ENCODE measurements around the gene MEIOC. TPM values are rescaled to one million over a fixed set of nuclear protein-coding genes. Genes with fewer than 3 reads are reported as not detected.

Gene MEIOC
- total RNA-seq, 1 experiment from 2014 or later = not detected

DNA sequence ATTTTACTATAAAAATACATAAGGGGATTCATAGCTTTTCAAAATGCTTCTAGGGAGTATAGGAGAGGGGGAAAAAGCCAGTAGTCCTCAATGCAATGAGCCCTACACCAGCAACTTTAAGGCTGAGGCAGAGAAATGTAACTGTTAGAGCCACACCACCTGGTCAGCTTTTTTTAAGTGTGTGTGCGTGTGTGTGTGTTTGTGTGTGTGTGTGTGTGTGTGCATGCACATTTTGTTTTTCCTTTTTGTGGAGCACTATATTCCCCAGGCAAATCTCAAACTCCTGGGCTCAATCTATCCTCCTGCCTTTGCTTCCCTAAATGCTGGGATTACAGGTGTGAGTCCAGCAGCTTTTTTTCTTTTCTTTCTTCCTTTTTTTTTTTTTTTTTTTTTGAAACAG is 2.3 kb upstream of the MEIOC start:
- Histone ChIP-seq H3K9ac (ENCODE audit: low read length) (no peak overlapping the region), H3K27me3 (ENCODE audit: low read length) (no peaks in the 10 kb centered on the region), H3K9me2 (replicated peaks; ENCODE audit: insufficient read depth, low read length) (no peaks in the 10 kb centered on the region), H3K9me3 (ENCODE audit: low read length) (no peaks in the 10 kb centered on the region), H4K20me1 (ENCODE audit: insufficient read depth, low read depth, low read length) (no peaks in the 10 kb centered on the region), H2AFZ (ENCODE audit: low read length) (no peak overlapping the region), H3K36me3 (ENCODE audit: insufficient read depth, low read length) (no peaks in the 10 kb centered on the region), H3K4me2 (ENCODE audit: low read depth, low read length, poor library complexity, severe bottlenecking) (no peak overlapping the region), H3K27ac (ENCODE audit: low read length) (no peak overlapping the region), H3K4me1 (ENCODE audit: low read length) (no peaks in the 10 kb centered on the region), H3K79me2 (ENCODE audit: low read length) (no peaks in the 10 kb centered on the region), H3K4me3 (ENCODE audit: low read length) (no peak overlapping the region)
- no peak for DNase-seq

DNA sequence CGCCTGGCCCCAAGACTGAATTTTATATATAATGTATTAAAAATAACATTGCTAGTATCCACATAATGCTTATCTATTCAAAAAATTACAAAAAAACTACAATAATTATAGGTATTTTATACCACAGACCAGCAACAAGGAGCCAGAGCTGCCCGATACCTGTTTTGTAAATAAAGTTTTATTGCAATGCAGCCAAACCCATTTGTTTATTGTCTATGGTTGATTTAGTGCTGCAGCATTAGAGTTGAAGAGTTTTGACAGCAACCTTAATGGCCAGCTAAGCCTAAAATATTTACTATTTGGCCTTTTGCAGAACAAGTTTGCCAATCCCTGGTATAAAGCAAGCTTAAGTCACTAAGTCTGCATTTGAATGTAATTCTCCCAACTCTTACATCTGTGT is 5.6 kb downstream of the MEIOC start:
- Histone ChIP-seq H3K9me2 (replicated peaks; ENCODE audit: insufficient read depth, low read length) (no peaks in the 10 kb centered on the region), H3K36me3 (ENCODE audit: insufficient read depth, low read length) (no peaks in the 10 kb centered on the region), H3K27me3 (ENCODE audit: low read length) (no peaks in the 10 kb centered on the region), H2AFZ (ENCODE audit: low read length) (no peak overlapping the region), H3K9ac (ENCODE audit: low read length) (no peak overlapping the region), H3K4me1 (ENCODE audit: low read length) (peaks cover 6% of the 10 kb centered on the region), H3K27ac (ENCODE audit: low read length) (no peak overlapping the region), H4K20me1 (ENCODE audit: insufficient read depth, low read depth, low read length) (no peaks in the 10 kb centered on the region), H3K4me3 (ENCODE audit: low read length) (no peak overlapping the region), H3K79me2 (ENCODE audit: low read length) (no peaks in the 10 kb centered on the region), H3K9me3 (ENCODE audit: low read length) (no peaks in the 10 kb centered on the region), H3K4me2 (ENCODE audit: low read depth, low read length, poor library complexity, severe bottlenecking) (no peak overlapping the region)
- DNase-seq = no peak

- H3K79me2 ChIP-seq (ENCODE audit: low read length) = no peaks in the 10 kb centered on the region
- no peaks in the 10 kb centered on the region for H3K9me2 ChIP-seq (replicated peaks; ENCODE audit: insufficient read depth, low read length)
- H3K4me1 ChIP-seq (ENCODE audit: low read length) = peaks cover 6% of the 10 kb centered on the region
- H2AFZ ChIP-seq (ENCODE audit: low read length) = no peak overlapping the region
- no peaks in the 10 kb centered on the region for H3K36me3 ChIP-seq (ENCODE audit: insufficient read depth, low read length)
- no peak overlapping the region for H3K4me3 ChIP-seq (ENCODE audit: low read length)
- H3K9me3 ChIP-seq (ENCODE audit: low read length) = no peaks in the 10 kb centered on the region
- no peak overlapping the region for H3K27ac ChIP-seq (ENCODE audit: low read length)
- no peaks in the 10 kb centered on the region for H4K20me1 ChIP-seq (ENCODE audit: insufficient read depth, low read depth, low read length)
- H3K4me2 ChIP-seq (ENCODE audit: low read depth, low read length, poor library complexity, severe bottlenecking) = no peak overlapping the region
- no peaks in the 10 kb centered on the region for H3K27me3 ChIP-seq (ENCODE audit: low read length)
- no peak overlapping the region for H3K9ac ChIP-seq (ENCODE audit: low read length)
- DNase-seq = no peak
Observed at GRCh38 chr17:44663095-44663494, 6.8 kb downstream of the MEIOC start.

- no peak for DNase-seq
- Histone ChIP-seq H3K79me2 (ENCODE audit: low read length) (no peaks in the 10 kb centered on the region), H3K27ac (ENCODE audit: low read length) (no peak overlapping the region), H3K27me3 (ENCODE audit: low read length) (no peaks in the 10 kb centered on the region), H3K4me1 (ENCODE audit: low read length) (peaks cover 6% of the 10 kb centered on the region), H3K4me2 (ENCODE audit: low read depth, low read length, poor library complexity, severe bottlenecking) (no peak overlapping the region), H3K9me2 (replicated peaks; ENCODE audit: insufficient read depth, low read length) (no peaks in the 10 kb centered on the region), H3K9me3 (ENCODE audit: low read length) (no peaks in the 10 kb centered on the region), H3K4me3 (ENCODE audit: low read length) (no peak overlapping the region), H2AFZ (ENCODE audit: low read length) (no peak overlapping the region), H3K36me3 (ENCODE audit: insufficient read depth, low read length) (no peaks in the 10 kb centered on the region), H3K9ac (ENCODE audit: low read length) (no peak overlapping the region), H4K20me1 (ENCODE audit: insufficient read depth, low read depth, low read length) (no peaks in the 10 kb centered on the region)
Observed at GRCh38 chr17:44664867-44665266, 8.6 kb downstream of the MEIOC start.

- no peak for DNase-seq
- H2AFZ ChIP-seq (ENCODE audit: low read length) = no peak overlapping the region
- no peaks in the 10 kb centered on the region for H4K20me1 ChIP-seq (ENCODE audit: insufficient read depth, low read depth, low read length)
- no peak overlapping the region for H3K9ac ChIP-seq (ENCODE audit: low read length)
- H3K27me3 ChIP-seq (ENCODE audit: low read length) = no peaks in the 10 kb centered on the region
- no peaks in the 10 kb centered on the region for H3K9me3 ChIP-seq (ENCODE audit: low read length)
- no peaks in the 10 kb centered on the region for H3K79me2 ChIP-seq (ENCODE audit: low read length)
- no peak overlapping the region for H3K4me2 ChIP-seq (ENCODE audit: low read depth, low read length, poor library complexity, severe bottlenecking)
- H3K27ac ChIP-seq (ENCODE audit: low read length) = no peak overlapping the region
- no peaks in the 10 kb centered on the region for H3K36me3 ChIP-seq (ENCODE audit: insufficient read depth, low read length)
- no peak overlapping the region for H3K4me3 ChIP-seq (ENCODE audit: low read length)
- peaks cover 6% of the 10 kb centered on the region for H3K4me1 ChIP-seq (ENCODE audit: low read length)
- no peaks in the 10 kb centered on the region for H3K9me2 ChIP-seq (replicated peaks; ENCODE audit: insufficient read depth, low read length)
Observed at GRCh38 chr17:44666006-44666405, 9.7 kb downstream of the MEIOC start.

- Histone ChIP-seq H3K79me2 (ENCODE audit: low read length) (no peaks in the 10 kb centered on the region), H3K4me1 (ENCODE audit: low read length) (no peaks in the 10 kb centered on the region), H3K27me3 (ENCODE audit: low read length) (no peaks in the 10 kb centered on the region), H3K4me2 (ENCODE audit: low read depth, low read length, poor library complexity, severe bottlenecking) (no peak overlapping the region), H3K9me3 (ENCODE audit: low read length) (no peaks in the 10 kb centered on the region), H4K20me1 (ENCODE audit: insufficient read depth, low read depth, low read length) (no peaks in the 10 kb centered on the region), H3K9me2 (replicated peaks; ENCODE audit: insufficient read depth, low read length) (no peaks in the 10 kb centered on the region), H3K4me3 (ENCODE audit: low read length) (no peak overlapping the region), H2AFZ (ENCODE audit: low read length) (no peak overlapping the region), H3K9ac (ENCODE audit: low read length) (no peak overlapping the region), H3K36me3 (ENCODE audit: insufficient read depth, low read length) (no peaks in the 10 kb centered on the region), H3K27ac (ENCODE audit: low read length) (no peak overlapping the region)
- peak; percentile 63 for DNase-seq
Observed at GRCh38 chr17:44672479-44673093, 16.3 kb downstream of the MEIOC start.

DNA sequence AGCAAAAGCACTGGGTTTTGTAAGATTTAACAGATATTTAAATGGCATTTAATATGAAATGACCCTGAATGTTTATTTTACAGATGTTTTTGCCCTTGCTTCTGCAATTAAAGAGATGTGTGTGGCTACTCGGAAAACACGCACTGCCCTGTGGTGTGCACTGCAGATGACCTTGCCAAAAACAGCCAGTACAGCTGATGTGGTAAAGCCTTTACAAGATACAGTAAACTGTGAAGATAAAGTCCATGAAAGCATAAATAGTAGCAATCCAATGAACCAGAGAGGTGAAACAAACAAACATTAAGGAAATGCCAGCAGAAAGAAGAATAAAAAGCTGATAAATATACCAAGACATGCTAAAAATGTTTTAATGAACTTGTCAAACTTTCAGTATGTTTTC is 17.6 kb downstream of the MEIOC start:
- Histone ChIP-seq H3K4me2 (ENCODE audit: low read depth, low read length, poor library complexity, severe bottlenecking) (no peak overlapping the region), H3K9me2 (replicated peaks; ENCODE audit: insufficient read depth, low read length) (no peaks in the 10 kb centered on the region), H4K20me1 (ENCODE audit: insufficient read depth, low read depth, low read length) (no peaks in the 10 kb centered on the region), H3K27me3 (ENCODE audit: low read length) (no peaks in the 10 kb centered on the region), H3K79me2 (ENCODE audit: low read length) (no peaks in the 10 kb centered on the region), H3K9ac (ENCODE audit: low read length) (no peak overlapping the region), H3K4me1 (ENCODE audit: low read length) (no peaks in the 10 kb centered on the region), H3K27ac (ENCODE audit: low read length) (no peak overlapping the region), H3K9me3 (ENCODE audit: low read length) (no peaks in the 10 kb centered on the region), H3K36me3 (ENCODE audit: insufficient read depth, low read length) (peaks cover 8% of the 10 kb centered on the region; the same call in 1 of the 2 replicates), H2AFZ (ENCODE audit: low read length) (no peak overlapping the region), H3K4me3 (ENCODE audit: low read length) (no peak overlapping the region)
- no peak for DNase-seq

- no peaks in the 10 kb centered on the region for H3K79me2 ChIP-seq (ENCODE audit: low read length)
- H3K36me3 ChIP-seq (ENCODE audit: insufficient read depth, low read length) = peaks cover 19% of the 10 kb centered on the region; the same call in 1 of the 2 replicates
- no peak overlapping the region for H2AFZ ChIP-seq (ENCODE audit: low read length)
- no peaks in the 10 kb centered on the region for H4K20me1 ChIP-seq (ENCODE audit: insufficient read depth, low read depth, low read length)
- no peaks in the 10 kb centered on the region for H3K9me2 ChIP-seq (replicated peaks; ENCODE audit: insufficient read depth, low read length)
- H3K4me3 ChIP-seq (ENCODE audit: low read length) = no peak overlapping the region
- no peak overlapping the region for H3K4me2 ChIP-seq (ENCODE audit: low read depth, low read length, poor library complexity, severe bottlenecking)
- H3K27ac ChIP-seq (ENCODE audit: low read length) = no peak overlapping the region
- no peaks in the 10 kb centered on the region for H3K9me3 ChIP-seq (ENCODE audit: low read length)
- H3K4me1 ChIP-seq (ENCODE audit: low read length) = no peaks in the 10 kb centered on the region
- H3K9ac ChIP-seq (ENCODE audit: low read length) = no peak overlapping the region
- H3K27me3 ChIP-seq (ENCODE audit: low read length) = no peaks in the 10 kb centered on the region
- DNase-seq = no peak
Observed at GRCh38 chr17:44677136-44677535, 20.9 kb downstream of the MEIOC start.
